Mucosa of rectum (tissue), 2 donors: ENCODE results near the gene KLK3.

Experiments used
- H3K27ac ChIP-seq, 2 donors: one replicate each; pipeline ENCODE4 v1.7.0; 2013; ENCODE audit warnings: inconsistent platforms in 2 of 2, low read depth in 2 of 2, low read length in 2 of 2
- H3K27me3 ChIP-seq, 2 donors: one replicate each; pipeline ENCODE4 v1.7.0; 2013; ENCODE audit warnings: low read length in 2 of 2; ENCODE audit not compliant: control insufficient read depth in 2 of 2, insufficient read depth in 2 of 2
- H3K36me3 ChIP-seq, 2 donors: one replicate each; pipeline ENCODE4 v1.7.0; 2013; ENCODE audit warnings: low read length in 2 of 2; ENCODE audit not compliant: control insufficient read depth in 2 of 2, insufficient read depth in 2 of 2
- H3K4me1 ChIP-seq, 2 donors: one replicate each; pipeline ENCODE4 v1.7.0; 2013; ENCODE audit warnings: low read length in 2 of 2, mild to moderate bottlenecking in 1 of 2; ENCODE audit not compliant: control insufficient read depth in 2 of 2, insufficient read depth in 2 of 2
- H3K4me3 ChIP-seq, 2 donors: one replicate each; pipeline ENCODE4 v1.7.0; 2013; ENCODE audit warnings: low read length in 2 of 2
- H3K9ac ChIP-seq, 2 donors: one replicate each; pipeline ENCODE4 v1.7.0; 2013; ENCODE audit warnings: low read length in 2 of 2, low read depth in 1 of 2, mild to moderate bottlenecking in 1 of 2
- H3K9me3 ChIP-seq, 2 donors: one replicate each; pipeline ENCODE4 v1.7.0; 2013; ENCODE audit warnings: low read length in 2 of 2; ENCODE audit not compliant: control insufficient read depth in 2 of 2
- donor health status: healthy.
- donor health status: Normal muscosa, but diverticular disease.

Gene KLK3

GRCh38 chr19:50830266-50831025 is 24.3 kb upstream of the KLK3 start:
- Histone ChIP-seq H3K9me3 (no peaks in the 10 kb centered on the region), H3K4me3 (no peak overlapping the region), H3K27me3 (peaks cover 0 to 3% of the 10 kb centered on the region in 2 donors), H3K9ac (peak overlapping the region in 1 of 2 donors; percentile 47), H3K4me1 (peaks cover 5% of the 10 kb centered on the region in 2 donors), H3K36me3 (no peaks in the 10 kb centered on the region), H3K27ac (peak overlapping the region; percentile 32 to 70)

- peak overlapping the region; percentile 21 to 70 for H3K27ac ChIP-seq
- no peak overlapping the region for H3K4me3 ChIP-seq
- H3K27me3 ChIP-seq, result peaks cover 0 to 5% of the 10 kb centered on the region in 2 donors
- peak overlapping the region in 1 of 2 donors; percentile 47 for H3K9ac ChIP-seq
- peaks cover 5 to 6% of the 10 kb centered on the region in 2 donors for H3K4me1 ChIP-seq
- no peaks in the 10 kb centered on the region for H3K9me3 ChIP-seq
- no peaks in the 10 kb centered on the region for H3K36me3 ChIP-seq
Observed at GRCh38 chr19:50831026-50831396, 23.7 kb upstream of the KLK3 start.

- Histone ChIP-seq H3K36me3 (no peaks in the 10 kb centered on the region), H3K9ac (no peak overlapping the region), H3K27ac (no peak overlapping the region), H3K4me1 (peaks cover 8 to 20% of the 10 kb centered on the region in 2 donors), H3K27me3 (peaks cover 0 to 5% of the 10 kb centered on the region in 2 donors), H3K9me3 (no peaks in the 10 kb centered on the region), H3K4me3 (no peak overlapping the region)
Observed at GRCh38 chr19:50832666-50833065, 22.0 kb upstream of the KLK3 start.

GRCh38 chr19:50833117-50833801 is 21.5 kb upstream of the KLK3 start, which contains the start of gene KLK15:
Gene KLK15, minus strand, starts transcription at chr19:50833574. Its CDS starts 2,082 bp downstream, at chr19:50831492.
- Histone ChIP-seq H3K4me3 (peak within 1 kb of the TSS in 1 of 2 donors; percentile 13), H3K9me3 (no peaks in the 10 kb centered on the region), H3K27ac (peak within 1 kb of the TSS in 1 of 2 donors; percentile 26), H3K27me3 (peaks cover 0 to 6% of the 10 kb centered on the region in 2 donors), H3K36me3 (no peaks in the 10 kb centered on the region), H3K9ac (no peak within 1 kb of the TSS), H3K4me1 (peaks cover 8 to 20% of the 10 kb centered on the region in 2 donors)

GRCh38 chr19:50833802-50834167 is 20.9 kb upstream of the KLK3 start:
- Histone ChIP-seq H3K9me3 (no peaks in the 10 kb centered on the region), H3K27me3 (peaks cover 0 to 7% of the 10 kb centered on the region in 2 donors), H3K4me1 (peaks cover 8 to 20% of the 10 kb centered on the region in 2 donors), H3K36me3 (no peaks in the 10 kb centered on the region), H3K27ac (no peak overlapping the region), H3K4me3 (no peak overlapping the region), H3K9ac (no peak overlapping the region)

GRCh38 chr19:50835103-50835784 is 19.5 kb upstream of the KLK3 start:
- Histone ChIP-seq H3K4me1 (peaks cover 8 to 18% of the 10 kb centered on the region in 2 donors), H3K27me3 (peaks cover 0 to 4% of the 10 kb centered on the region in 2 donors), H3K9ac (peak overlapping the region; percentile 68), H3K36me3 (no peaks in the 10 kb centered on the region), H3K27ac (peak overlapping the region; percentile 43 to 67), H3K4me3 (peak overlapping the region; percentile 63 to 80), H3K9me3 (no peaks in the 10 kb centered on the region)

- Histone ChIP-seq H3K4me1 (peaks cover 8 to 18% of the 10 kb centered on the region in 2 donors), H3K9me3 (no peaks in the 10 kb centered on the region), H3K4me3 (peak overlapping the region; percentile 63 to 80), H3K9ac (peak overlapping the region; percentile 68), H3K27me3 (peaks cover 0 to 4% of the 10 kb centered on the region in 2 donors), H3K27ac (peak overlapping the region; percentile 56 to 67), H3K36me3 (no peaks in the 10 kb centered on the region)
Observed at GRCh38 chr19:50835785-50836542, 18.8 kb upstream of the KLK3 start.

GRCh38 chr19:50836543-50837195 is 18.0 kb upstream of the KLK3 start:
- peak overlapping the region; percentile 63 to 80 for H3K4me3 ChIP-seq

GRCh38 chr19:50837300-50837699 is 17.4 kb upstream of the KLK3 start:
- Histone ChIP-seq H3K36me3 (no peaks in the 10 kb centered on the region), H3K4me1 (peaks cover 8 to 18% of the 10 kb centered on the region in 2 donors), H3K9ac (peak overlapping the region in 1 of 2 donors; percentile 68), H3K4me3 (no peak overlapping the region), H3K9me3 (no peaks in the 10 kb centered on the region), H3K27ac (peak overlapping the region; percentile 56 to 67), H3K27me3 (peaks cover 0 to 4% of the 10 kb centered on the region in 2 donors)

More at GRCh38 chr19:50836543-50837195, 18.0 kb upstream of the KLK3 start:
- no peaks in the 10 kb centered on the region for H3K36me3 ChIP-seq
- H3K27ac ChIP-seq, result peak overlapping the region; percentile 56 to 67
- peaks cover 8 to 18% of the 10 kb centered on the region in 2 donors for H3K4me1 ChIP-seq
- peaks cover 0 to 4% of the 10 kb centered on the region in 2 donors for H3K27me3 ChIP-seq
- H3K9me3 ChIP-seq, result no peaks in the 10 kb centered on the region
- H3K9ac ChIP-seq, result peak overlapping the region; percentile 41 to 68
